ENCODE measurements around the gene F10.

The F10 gene

DNA sequence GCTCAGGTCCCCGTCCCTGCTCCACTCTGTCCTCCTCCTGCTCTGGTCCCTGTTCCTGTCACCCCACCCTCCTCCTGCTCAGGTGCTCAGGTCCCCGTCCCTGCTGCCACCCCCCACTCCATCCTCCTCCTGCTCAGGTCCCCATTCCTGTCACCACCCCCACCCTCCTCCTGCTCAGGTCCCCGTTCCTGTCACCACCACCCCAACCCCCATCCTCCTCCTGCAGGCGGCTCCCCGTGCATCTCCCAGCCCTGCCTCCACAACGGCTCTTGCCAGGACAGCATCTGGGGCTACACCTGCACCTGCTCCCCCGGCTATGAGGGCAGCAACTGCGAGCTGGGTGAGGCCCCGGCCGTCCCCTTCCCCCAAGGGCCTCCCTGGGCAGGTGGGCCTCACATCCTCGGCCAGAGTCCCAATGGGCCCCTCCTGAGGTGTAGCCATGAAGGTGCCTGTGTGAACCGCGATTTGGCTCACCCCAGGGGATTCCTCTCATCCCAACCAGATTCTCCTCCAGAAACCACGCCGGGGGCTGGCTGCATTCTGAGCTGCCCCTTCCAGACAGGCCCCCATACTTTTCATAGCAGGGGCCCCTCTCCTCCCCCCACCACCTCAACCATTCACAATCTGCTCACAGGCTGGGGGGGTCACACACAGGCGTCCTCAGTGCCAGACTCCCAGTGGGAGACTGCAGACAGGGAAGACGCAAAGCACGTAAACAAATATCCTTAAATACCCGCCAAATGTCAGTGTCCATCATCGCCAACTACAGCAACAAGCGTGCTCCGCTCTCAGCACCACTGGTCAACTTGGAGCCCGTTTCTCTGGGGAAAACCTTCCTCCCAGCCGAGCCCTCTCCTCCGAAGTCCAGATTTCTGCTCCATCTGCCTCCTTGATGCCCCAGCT, 40.4 kb downstream of the F10 start:
- H3K4me3 ChIP-seq (ENCODE audit: insufficient read depth, low read depth, low read length), result no peak overlapping the region
- 60 to 64% methylated on average over 25 of the region's 25 CpGs for WGBS, 2 experiments

DNA sequence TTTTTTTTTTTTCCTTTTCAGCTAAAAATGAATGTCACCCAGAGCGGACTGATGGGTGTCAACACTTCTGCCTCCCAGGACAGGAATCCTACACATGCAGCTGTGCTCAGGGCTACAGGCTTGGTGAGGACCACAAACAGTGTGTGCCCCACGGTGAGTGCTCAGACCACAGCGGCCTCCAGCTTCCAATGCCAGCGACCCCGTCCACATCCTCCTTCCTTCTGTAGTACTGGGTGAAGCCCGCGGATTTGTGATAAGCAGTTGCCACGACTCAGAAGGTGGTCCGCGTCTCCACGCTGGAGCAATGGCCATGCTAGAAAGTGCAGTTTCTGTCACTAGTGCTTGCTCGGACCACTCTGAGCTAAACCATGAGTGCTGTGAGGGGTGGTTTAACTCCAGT, 41.9 kb downstream of the F10 start:
- H3K4me3 ChIP-seq (ENCODE audit: insufficient read depth, low read depth, low read length), result no peak overlapping the region
- no peaks in the 10 kb centered on the region for H3K9me3 ChIP-seq (ENCODE audit: control insufficient read depth, low read length)
- H3K27me3 ChIP-seq (ENCODE audit: control insufficient read depth, insufficient read depth, low read length, poor library complexity, severe bottlenecking), result peaks cover 5% of the 10 kb centered on the region
- H3K4me1 ChIP-seq (ENCODE audit: control insufficient read depth, insufficient read depth, low read length), result peaks cover 6% of the 10 kb centered on the region
- 92 to 93% methylated on average over 12 of the region's 12 CpGs for WGBS, 2 experiments
- no peak overlapping the region for H3K27ac ChIP-seq (ENCODE audit: insufficient read depth, low read depth, low read length, poor library complexity, severe bottlenecking)
- H3K36me3 ChIP-seq (ENCODE audit: control insufficient read depth, insufficient read depth, low read length), result no peaks in the 10 kb centered on the region

More for the DNA sequence above, 40.4 kb downstream of the F10 start:
- H3K27ac ChIP-seq (ENCODE audit: insufficient read depth, low read depth, low read length, poor library complexity, severe bottlenecking), result no peak overlapping the region
- H3K4me1 ChIP-seq (ENCODE audit: control insufficient read depth, insufficient read depth, low read length), result peaks cover 18% of the 10 kb centered on the region
- H3K9me3 ChIP-seq (ENCODE audit: control insufficient read depth, low read length), result no peaks in the 10 kb centered on the region
- H3K27me3 ChIP-seq (ENCODE audit: control insufficient read depth, insufficient read depth, low read length, poor library complexity, severe bottlenecking), result peaks cover 5% of the 10 kb centered on the region
- no peaks in the 10 kb centered on the region for H3K36me3 ChIP-seq (ENCODE audit: control insufficient read depth, insufficient read depth, low read length)

DNA sequence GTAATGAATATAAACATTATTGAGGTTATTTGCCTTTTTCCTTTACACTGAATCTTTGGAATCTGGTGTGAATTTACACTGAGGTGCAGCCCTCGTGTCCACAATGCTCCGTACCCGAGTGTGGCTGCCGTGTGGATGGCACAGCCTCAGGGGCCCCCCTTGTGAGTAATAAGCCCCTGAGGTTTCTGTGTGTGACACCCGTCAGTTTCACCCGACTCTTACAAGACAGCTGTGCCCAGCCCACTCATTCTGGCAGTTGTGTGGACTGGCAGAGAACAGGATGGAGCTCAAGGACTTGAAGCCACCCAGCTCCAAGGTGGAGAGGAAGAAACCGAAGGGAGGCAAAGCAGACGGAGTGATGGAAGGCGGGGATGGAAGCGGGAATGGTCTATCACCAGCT, 43.7 kb downstream of the F10 start:
- Histone ChIP-seq H3K9me3 (ENCODE audit: control insufficient read depth, low read length) (no peaks in the 10 kb centered on the region), H3K4me3 (ENCODE audit: insufficient read depth, low read depth, low read length) (no peak overlapping the region), H3K27ac (ENCODE audit: insufficient read depth, low read depth, low read length, poor library complexity, severe bottlenecking) (no peak overlapping the region), H3K36me3 (ENCODE audit: control insufficient read depth, insufficient read depth, low read length) (no peaks in the 10 kb centered on the region), H3K27me3 (ENCODE audit: control insufficient read depth, insufficient read depth, low read length, poor library complexity, severe bottlenecking) (peaks cover 5% of the 10 kb centered on the region), H3K4me1 (ENCODE audit: control insufficient read depth, insufficient read depth, low read length) (peaks cover 6% of the 10 kb centered on the region)
- 96% methylated on average over 10 of the region's 10 CpGs for WGBS, 2 experiments

DNA sequence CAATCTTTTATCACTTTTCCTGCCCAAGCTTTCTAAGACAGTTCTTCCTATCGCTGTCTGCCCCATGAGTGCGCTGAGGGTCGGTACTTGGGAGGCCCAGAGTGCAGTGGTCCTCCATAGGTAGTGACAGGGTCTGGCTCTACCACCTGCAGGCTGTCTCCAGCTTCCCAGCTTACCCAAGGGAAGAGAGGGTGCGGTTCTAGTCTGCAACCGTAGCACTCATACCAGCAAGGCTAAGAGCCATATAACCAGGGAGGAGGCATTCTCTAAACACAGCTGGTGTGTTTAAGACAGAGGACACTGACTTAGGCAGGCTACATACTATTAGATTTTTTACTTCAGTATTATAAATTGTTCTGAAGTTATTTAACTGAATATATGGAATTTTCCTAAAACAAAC, 44.1 kb downstream of the F10 start:
- Histone ChIP-seq H3K27me3 (ENCODE audit: control insufficient read depth, insufficient read depth, low read length, poor library complexity, severe bottlenecking) (peaks cover 5% of the 10 kb centered on the region), H3K4me1 (ENCODE audit: control insufficient read depth, insufficient read depth, low read length) (peaks cover 6% of the 10 kb centered on the region), H3K36me3 (ENCODE audit: control insufficient read depth, insufficient read depth, low read length) (no peaks in the 10 kb centered on the region), H3K27ac (ENCODE audit: insufficient read depth, low read depth, low read length, poor library complexity, severe bottlenecking) (no peak overlapping the region), H3K4me3 (ENCODE audit: insufficient read depth, low read depth, low read length) (no peak overlapping the region), H3K9me3 (ENCODE audit: control insufficient read depth, low read length) (no peaks in the 10 kb centered on the region)
- 94% methylated on average over 5 of the region's 5 CpGs for WGBS, 2 experiments

DNA sequence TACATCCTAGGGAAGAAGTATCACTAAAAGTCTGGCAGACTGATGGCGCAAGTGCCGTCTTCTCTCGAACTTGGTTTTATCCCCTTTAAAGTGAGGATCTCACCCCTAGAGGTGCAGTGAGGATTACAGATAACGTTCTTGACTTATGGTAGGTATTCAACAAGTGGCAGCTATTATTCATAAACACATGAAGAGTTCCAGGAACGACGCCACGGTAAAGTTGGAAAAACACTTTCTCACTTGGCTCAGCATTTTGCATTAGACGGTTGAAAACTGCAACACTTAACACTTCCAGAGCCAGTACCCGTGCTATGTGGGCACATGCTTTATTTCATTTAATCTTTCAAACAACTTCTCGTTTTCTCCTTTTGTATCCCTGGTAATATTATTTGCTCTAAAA, 44.6 kb downstream of the F10 start:
- H3K4me3 ChIP-seq (ENCODE audit: insufficient read depth, low read depth, low read length), result no peak overlapping the region
- peaks cover 5% of the 10 kb centered on the region for H3K27me3 ChIP-seq (ENCODE audit: control insufficient read depth, insufficient read depth, low read length, poor library complexity, severe bottlenecking)
- H3K36me3 ChIP-seq (ENCODE audit: control insufficient read depth, insufficient read depth, low read length), result no peaks in the 10 kb centered on the region
- WGBS, 2 experiments, result 95 to 96% methylated on average over 9 to 10 of the region's 10 CpGs
- H3K27ac ChIP-seq (ENCODE audit: insufficient read depth, low read depth, low read length, poor library complexity, severe bottlenecking), result no peak overlapping the region
- no peaks in the 10 kb centered on the region for H3K9me3 ChIP-seq (ENCODE audit: control insufficient read depth, low read length)
- peaks cover 6% of the 10 kb centered on the region for H3K4me1 ChIP-seq (ENCODE audit: control insufficient read depth, insufficient read depth, low read length)

DNA sequence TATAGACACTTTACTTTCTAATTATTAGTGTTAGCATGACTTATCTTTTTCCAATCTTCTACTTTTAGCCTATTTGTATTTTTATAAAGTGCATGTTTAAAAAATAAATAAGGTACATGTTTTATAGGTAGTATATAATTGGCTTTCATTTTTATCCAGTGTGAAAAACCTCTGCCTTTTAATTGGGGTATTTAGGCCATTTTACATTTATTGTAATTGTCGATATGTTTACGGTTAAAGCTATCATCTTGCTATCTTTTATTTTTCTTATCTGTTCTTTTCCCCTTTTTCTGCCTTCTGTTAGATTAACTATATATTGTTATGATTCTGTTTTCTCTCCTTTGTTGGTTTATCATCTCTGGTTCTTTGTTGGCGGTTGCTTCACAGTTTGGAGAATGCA, 45.0 kb downstream of the F10 start:
- H3K9me3 ChIP-seq (ENCODE audit: control insufficient read depth, low read length), result no peaks in the 10 kb centered on the region
- peaks cover 6% of the 10 kb centered on the region for H3K4me1 ChIP-seq (ENCODE audit: control insufficient read depth, insufficient read depth, low read length)
- H3K4me3 ChIP-seq (ENCODE audit: insufficient read depth, low read depth, low read length), result no peak overlapping the region
- H3K27me3 ChIP-seq (ENCODE audit: control insufficient read depth, insufficient read depth, low read length, poor library complexity, severe bottlenecking), result peaks cover 5% of the 10 kb centered on the region
- H3K36me3 ChIP-seq (ENCODE audit: control insufficient read depth, insufficient read depth, low read length), result no peaks in the 10 kb centered on the region
- H3K27ac ChIP-seq (ENCODE audit: insufficient read depth, low read depth, low read length, poor library complexity, severe bottlenecking), result no peak overlapping the region
- 86 to 100% methylated on average over 1 to 3 of the region's 3 CpGs for WGBS, 2 experiments

DNA sequence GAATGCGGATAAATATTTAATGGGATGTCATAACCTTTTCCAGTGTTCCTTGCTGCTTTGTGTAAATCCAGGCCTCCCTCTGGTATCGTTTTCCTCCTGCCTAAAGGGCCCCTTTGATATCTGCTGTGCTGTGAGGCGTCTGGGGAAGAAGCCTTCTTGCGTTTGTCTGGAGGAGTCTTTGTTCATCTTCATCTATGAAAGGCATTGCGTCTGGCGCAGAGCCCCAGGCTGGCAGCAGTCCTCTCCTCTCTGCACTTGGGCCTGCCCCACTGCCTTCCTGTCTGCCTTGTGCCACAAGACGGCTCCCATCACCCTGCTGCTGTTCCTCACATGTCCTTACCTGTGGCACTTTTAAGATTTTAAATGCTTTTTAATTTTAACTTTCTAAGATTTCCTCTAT, 45.6 kb downstream of the F10 start:
- no peaks in the 10 kb centered on the region for H3K36me3 ChIP-seq (ENCODE audit: control insufficient read depth, insufficient read depth, low read length)
- 96 to 97% methylated on average over 7 of the region's 7 CpGs for WGBS, 2 experiments

DNA sequence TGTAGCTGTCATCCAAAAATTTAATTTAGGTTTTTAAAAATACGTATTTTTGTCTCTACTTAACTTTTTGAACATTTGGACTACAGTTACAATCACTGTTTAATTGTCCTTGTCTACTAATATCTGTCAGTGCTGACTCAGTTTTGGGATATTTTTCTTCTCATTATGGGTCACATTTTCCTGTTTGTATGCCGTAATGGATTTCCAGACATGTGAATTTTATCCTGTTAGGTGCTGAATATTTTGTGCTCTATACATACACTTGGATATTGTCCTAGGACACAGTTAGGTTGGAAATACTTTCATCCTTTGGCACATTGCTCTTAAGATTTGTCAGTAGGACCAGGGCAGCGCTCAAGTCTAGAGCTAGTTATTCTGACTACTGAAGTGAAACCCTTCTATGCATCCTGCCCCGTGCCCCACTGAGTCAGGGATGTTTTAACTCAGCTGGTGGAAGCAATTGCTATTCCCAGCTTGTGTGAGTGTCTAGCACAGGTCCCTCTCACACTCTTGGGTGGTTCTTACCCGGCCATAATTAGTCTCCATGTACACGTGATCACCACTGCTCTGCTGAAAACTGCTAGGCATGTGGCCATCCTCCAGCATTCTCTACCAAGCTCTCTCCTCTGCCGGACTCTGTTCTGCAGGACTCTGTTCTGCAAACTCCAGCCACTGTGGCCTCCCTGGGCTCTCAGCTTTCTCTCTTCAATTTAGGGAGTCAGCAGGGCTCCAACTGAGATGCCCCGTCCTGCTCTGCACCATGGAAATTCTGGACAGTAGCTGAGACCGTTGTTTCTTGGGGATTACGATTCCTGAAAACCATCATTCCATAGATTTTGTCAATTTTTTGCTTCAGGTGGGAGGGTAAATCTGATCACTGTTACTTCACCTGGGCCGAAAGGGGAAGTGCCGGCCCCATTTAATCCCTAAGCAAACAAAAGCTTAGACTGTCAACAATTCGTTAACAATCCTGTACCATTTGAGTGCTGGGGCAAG, 47.0 kb downstream of the F10 start:
- peak overlapping the region; percentile 40 for H3K27ac ChIP-seq (ENCODE audit: insufficient read depth, low read depth, low read length, poor library complexity, severe bottlenecking)
- no peaks in the 10 kb centered on the region for H3K27me3 ChIP-seq (ENCODE audit: control insufficient read depth, insufficient read depth, low read length, poor library complexity, severe bottlenecking)
- no peak overlapping the region for H3K4me3 ChIP-seq (ENCODE audit: insufficient read depth, low read depth, low read length)
- WGBS, 2 experiments, result 83 to 91% methylated on average over 12 to 13 of the region's 13 CpGs
- no peaks in the 10 kb centered on the region for H3K4me1 ChIP-seq (ENCODE audit: control insufficient read depth, insufficient read depth, low read length)
- no peaks in the 10 kb centered on the region for H3K9me3 ChIP-seq (ENCODE audit: control insufficient read depth, low read length)
- H3K36me3 ChIP-seq (ENCODE audit: control insufficient read depth, insufficient read depth, low read length), result no peaks in the 10 kb centered on the region

More for the DNA sequence above, 45.6 kb downstream of the F10 start:
- peaks cover 3% of the 10 kb centered on the region for H3K4me1 ChIP-seq (ENCODE audit: control insufficient read depth, insufficient read depth, low read length)
- peaks cover 2% of the 10 kb centered on the region for H3K27me3 ChIP-seq (ENCODE audit: control insufficient read depth, insufficient read depth, low read length, poor library complexity, severe bottlenecking)
- H3K9me3 ChIP-seq (ENCODE audit: control insufficient read depth, low read length), result no peaks in the 10 kb centered on the region
- H3K4me3 ChIP-seq (ENCODE audit: insufficient read depth, low read depth, low read length), result no peak overlapping the region
- H3K27ac ChIP-seq (ENCODE audit: insufficient read depth, low read depth, low read length, poor library complexity, severe bottlenecking), result no peak overlapping the region

DNA sequence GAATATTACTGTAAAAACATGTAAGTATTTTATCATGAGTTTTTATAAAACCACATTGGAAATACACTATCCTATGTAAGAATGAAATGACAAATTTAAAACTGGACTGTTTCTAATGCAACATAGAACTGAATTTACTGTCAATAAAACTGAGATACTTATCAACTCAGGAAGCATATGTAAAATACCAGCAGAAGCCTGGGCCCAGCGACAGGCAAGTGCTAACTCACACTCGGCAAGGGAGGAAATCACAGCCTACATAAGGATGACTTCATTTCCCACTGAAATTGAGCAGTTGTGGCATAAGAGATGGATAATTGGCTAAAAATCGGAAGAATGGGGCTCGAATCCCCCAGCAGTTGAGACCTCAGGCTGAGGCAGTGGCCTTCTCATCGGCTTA, 47.9 kb downstream of the F10 start:
- Histone ChIP-seq H3K36me3 (ENCODE audit: control insufficient read depth, insufficient read depth, low read length) (no peaks in the 10 kb centered on the region), H3K4me3 (ENCODE audit: insufficient read depth, low read depth, low read length) (no peak overlapping the region), H3K27ac (ENCODE audit: insufficient read depth, low read depth, low read length, poor library complexity, severe bottlenecking) (no peak overlapping the region), H3K4me1 (ENCODE audit: control insufficient read depth, insufficient read depth, low read length) (no peaks in the 10 kb centered on the region), H3K27me3 (ENCODE audit: control insufficient read depth, insufficient read depth, low read length, poor library complexity, severe bottlenecking) (no peaks in the 10 kb centered on the region), H3K9me3 (ENCODE audit: control insufficient read depth, low read length) (no peaks in the 10 kb centered on the region)
- 90 to 93% methylated on average over 5 of the region's 5 CpGs for WGBS, 2 experiments

Measured in ectodermal cell (in vitro differentiated cells).